HG03159 (cell line): ENCODE results near the gene UBE2S.
A peak's percentile ranks its signal among the peaks of the same experiment; 100 is the strongest.
"Not testable (repeated sequence)": the region's sequence is repeated elsewhere in the genome, so short reads cannot be mapped to it uniquely, and the experiment has no call there.

Experiments used
- ATAC-seq: cut with Tn5 transposase; IDR thresholded peaks from one replicate; pipeline ENCODE4 v1.9.1; 2021; ENCODE audit warnings: mild to moderate bottlenecking, moderate library complexity; ENCODE audit not compliant: unreplicated experiment

UBE2S gene

GRCh38 chr19:55440411-55441105 is 33.0 kb upstream of the UBE2S start:
- ATAC-seq, result no peak

GRCh38 chr19:55439052-55439451 is 31.5 kb upstream of the UBE2S start:
- no peak for ATAC-seq

- ATAC-seq, result no peak
Measured at GRCh38 chr19:55437410-55437809, 29.8 kb upstream of the UBE2S start.

GRCh38 chr19:55436847-55437246 is 29.3 kb upstream of the UBE2S start:
- ATAC-seq, result no peak

GRCh38 chr19:55435020-55435419 is 27.4 kb upstream of the UBE2S start:
- no peak for ATAC-seq

- no peak for ATAC-seq
Measured at GRCh38 chr19:55434356-55434919, 26.9 kb upstream of the UBE2S start.

- ATAC-seq, result no peak
Measured at GRCh38 chr19:55433292-55433691, 25.7 kb upstream of the UBE2S start.

- no peak for ATAC-seq
Measured at GRCh38 chr19:55432241-55432959, 24.8 kb upstream of the UBE2S start.

- no peak for ATAC-seq
Measured at GRCh38 chr19:55431183-55431582, 23.6 kb upstream of the UBE2S start.

- ATAC-seq, result no peak
Measured at GRCh38 chr19:55426042-55426441, 18.5 kb upstream of the UBE2S start.

GRCh38 chr19:55424518-55424917 is 16.9 kb upstream of the UBE2S start:
- no peak for ATAC-seq

- ATAC-seq, result no peak
Measured at GRCh38 chr19:55423225-55424005, 15.8 kb upstream of the UBE2S start.

GRCh38 chr19:55421281-55421680 is 13.7 kb upstream of the UBE2S start:
- ATAC-seq, result not testable (repeated sequence)

- no peak for ATAC-seq
Measured at GRCh38 chr19:55419624-55420236, 12.1 kb upstream of the UBE2S start.

GRCh38 chr19:55419103-55419502 is 11.5 kb upstream of the UBE2S start:
- ATAC-seq, result no peak

GRCh38 chr19:55418185-55418584 is 10.6 kb upstream of the UBE2S start:
- no peak for ATAC-seq

GRCh38 chr19:55410168-55410567 is 2.6 kb upstream of the UBE2S start:
- ATAC-seq, result no peak

- not testable (repeated sequence) for ATAC-seq
Measured at GRCh38 chr19:55409179-55409578, 1.6 kb upstream of the UBE2S start.

GRCh38 chr19:55408533-55408872 is 915 bp upstream of the UBE2S start:
- no peak for ATAC-seq

GRCh38 chr19:55407800-55408532 is 378 bp upstream of the UBE2S start:
- peak; percentile 82 for ATAC-seq
